ENCODE measurements around the gene PLXND1.

Gene PLXND1

GRCh38 chr3:129626744-129627349 lies 20.4 kb upstream of the PLXND1 start:
- DNase-seq, result peak; percentile 74

DNA sequence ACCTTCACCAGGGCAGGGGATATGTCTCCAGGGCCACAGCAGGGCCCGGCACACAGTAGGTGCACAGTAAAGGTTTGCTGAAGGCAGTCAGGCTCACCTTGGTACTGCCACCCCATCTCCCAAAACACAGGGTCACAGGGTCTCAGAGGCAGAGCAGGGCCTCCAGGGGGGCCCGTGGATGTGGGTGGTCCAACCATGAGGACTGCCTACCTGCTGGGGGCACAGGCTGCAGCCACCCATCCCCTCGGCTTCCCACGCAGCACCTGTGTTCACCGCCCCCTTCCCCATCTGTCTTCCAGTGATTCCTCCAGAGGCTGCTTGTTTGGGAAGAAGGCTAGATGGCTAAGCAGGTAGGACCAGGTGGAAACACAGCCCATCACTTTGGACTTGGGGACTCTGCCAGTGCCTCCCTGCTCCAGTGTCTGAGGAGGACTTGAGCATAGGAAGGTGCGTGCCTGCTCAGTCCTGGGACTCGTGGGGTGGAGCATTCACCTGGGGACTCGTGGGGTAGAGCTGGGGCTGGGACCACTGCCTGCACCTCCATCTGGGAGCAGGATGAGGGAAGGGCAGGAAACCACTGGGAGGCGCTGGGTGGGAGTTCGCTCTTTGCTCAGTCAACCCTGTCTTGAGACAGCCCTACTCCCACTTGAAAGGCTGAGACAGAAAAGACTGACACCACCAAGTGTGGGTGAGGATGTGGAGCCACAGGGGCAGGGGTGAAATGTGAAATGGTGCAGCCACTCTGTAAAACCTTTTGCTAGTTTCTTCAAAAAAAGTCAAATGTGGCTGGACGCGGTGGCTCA lies 18.8 kb upstream of the PLXND1 start:
- no peak for DNase-seq

- DNase-seq, result no peak
These were observed 18.0 kb upstream of the PLXND1 start for GRCh38 chr3:129624347-129625071.

GRCh38 chr3:129623447-129624118 lies 17.1 kb upstream of the PLXND1 start:
- DNase-seq, result no peak

GRCh38 chr3:129622933-129623332 lies 16.5 kb upstream of the PLXND1 start:
- no peak for DNase-seq

DNA sequence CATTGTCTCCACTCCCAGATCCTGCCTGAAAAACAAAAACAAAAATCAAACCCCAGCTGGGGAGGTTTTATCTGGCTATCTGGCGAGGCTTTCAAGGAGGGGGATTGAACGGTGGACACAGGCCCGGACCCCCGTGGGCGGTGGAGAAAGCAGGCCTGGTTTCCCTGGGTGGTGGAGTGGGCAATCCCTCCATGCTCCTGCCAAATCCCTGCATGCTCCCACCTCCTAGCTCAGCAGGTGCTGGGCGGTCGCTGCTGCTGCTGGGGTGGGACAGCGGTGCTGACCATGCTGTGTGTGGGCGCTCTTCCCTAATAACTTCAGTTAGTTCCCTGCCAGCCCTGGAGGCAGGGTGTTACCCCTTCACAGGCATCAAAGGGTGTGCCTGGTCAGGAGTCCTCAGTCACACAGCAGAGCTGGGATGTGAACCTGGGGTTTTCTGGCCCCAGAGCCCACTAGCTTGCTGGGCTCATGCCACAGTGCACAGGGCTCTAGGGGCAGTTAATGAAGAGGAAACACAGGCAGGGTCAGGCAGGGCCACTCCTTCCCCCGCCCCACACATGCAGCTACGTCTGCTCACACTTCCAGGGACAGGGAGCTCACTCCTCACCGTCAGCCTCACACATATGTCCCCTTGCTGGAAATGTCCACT lies 15.9 kb upstream of the PLXND1 start:
- no peak for DNase-seq

DNA sequence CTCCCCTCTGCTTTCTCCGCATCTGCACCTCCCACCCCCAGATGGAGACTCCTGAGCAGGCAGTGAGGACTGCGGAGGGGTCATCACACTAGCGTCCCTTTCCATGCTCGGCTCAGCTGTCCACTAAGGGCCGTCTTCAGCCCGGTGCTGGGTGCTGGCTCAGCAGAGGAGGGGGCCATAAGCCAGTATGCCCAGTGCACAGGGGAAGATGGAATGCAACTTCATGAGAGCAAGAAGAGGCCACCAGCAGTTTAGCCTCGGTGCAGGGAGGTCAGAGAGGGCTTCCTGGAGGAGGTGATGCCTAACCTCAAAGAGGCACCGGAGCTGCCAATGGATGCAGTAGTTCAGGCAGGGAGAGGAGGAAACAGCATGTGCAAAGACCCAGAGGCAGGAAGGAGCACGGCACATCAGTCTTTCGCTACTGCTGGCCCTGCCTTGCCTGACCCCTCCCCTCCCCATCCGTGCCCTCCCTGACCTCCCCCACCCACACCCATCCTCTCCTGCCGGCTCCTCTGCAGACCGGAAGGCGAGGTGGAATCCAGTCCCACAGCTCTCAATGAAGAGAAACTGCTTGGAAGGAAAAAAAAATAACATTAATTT lies 15.2 kb upstream of the PLXND1 start:
- no peak for DNase-seq

DNA sequence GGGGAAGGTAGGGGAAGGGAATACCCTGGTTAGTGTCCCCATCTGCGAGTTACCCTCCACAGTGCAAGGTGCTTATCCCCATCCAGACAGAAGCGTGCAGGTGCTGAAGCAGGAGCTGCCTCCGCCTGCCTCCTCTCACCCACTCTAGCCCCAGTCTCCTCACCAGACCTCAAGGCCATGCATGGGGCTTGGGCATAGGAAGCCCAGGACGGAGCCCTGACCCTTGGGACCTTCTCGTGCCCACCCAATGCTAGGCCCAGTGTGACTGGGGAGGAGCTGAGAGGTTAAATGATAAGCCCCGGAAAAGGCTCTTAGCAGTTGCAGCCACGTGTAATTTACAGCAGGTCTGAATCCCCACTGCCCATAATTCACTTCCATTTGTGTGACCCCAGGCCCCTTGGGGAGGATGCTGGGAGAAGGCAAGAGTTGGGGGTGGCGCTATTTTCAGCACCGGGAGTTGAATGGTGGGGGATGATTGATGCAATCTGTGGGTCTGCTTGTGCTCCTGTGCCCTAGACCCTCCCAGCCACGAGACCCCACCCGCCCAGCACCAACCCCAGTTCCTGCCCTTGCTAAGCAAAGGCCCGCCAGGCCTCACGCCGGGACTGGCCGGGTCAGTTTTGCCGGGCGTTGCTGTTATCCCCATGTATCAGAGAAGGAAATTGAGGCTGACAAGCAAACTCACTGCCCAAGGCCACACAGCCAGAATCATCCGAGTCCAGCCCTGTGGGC lies 14.5 kb upstream of the PLXND1 start:
- DNase-seq, result no peak

DNA sequence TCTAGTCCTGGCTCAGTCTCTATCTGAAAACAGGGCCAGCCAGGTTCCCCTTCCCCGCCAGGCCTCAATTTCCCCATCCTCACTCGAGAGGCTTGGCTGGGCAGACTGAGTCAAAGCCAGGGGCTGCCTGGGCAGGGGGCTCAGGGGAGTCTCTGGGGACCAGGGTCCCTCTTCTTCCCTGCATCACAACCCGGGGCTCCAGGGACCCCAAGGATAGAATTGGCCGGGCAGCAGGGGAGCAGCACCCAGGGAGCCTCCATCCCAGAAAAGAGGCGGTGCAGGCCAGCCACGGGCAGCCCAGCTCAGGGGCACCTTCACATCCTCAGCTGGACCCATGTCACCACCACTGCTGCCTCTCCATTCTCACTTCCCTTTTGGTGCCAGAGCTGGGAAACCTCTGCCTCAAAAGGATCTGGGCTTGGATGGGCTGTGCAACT lies 13.3 kb upstream of the PLXND1 start:
- DNase-seq, result no peak

DNA sequence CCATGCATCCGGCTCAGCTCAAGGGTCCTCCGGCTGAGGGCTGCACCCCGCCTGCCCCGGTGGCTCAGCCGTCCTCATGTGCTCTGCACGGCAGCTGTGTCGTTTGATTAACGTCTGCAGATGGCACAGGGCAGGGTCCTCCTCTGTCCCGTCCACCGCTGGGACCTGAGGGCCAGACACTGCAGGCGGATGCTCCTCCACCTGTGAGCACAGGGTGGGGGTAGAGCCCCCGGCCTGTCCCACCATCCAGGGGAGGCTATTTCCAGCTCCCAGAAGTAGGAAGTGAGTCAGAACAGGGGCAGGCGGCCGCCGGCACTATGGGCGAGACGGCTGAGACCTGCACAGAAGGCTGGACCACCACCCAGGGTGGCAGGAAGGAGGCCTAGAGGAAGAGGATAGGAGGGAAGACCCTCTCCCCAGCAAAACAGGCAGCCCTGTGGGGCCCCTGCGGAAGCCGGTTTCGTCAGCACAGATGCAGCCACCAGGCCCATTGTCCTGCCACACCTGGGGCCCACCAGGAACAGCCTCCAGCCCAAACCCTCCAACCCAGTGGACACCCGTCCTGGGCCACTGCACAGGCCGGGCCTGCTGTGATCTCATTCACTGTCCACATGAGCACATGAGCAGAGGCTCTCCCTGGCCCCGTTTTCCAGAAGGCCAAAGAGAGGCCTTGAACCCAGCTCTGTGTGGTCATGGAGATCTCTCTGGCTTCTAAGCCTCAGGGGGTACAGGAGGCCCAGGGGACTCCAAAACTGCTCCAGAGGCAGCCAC lies 12.6 kb upstream of the PLXND1 start:
- DNase-seq, result no peak

DNA sequence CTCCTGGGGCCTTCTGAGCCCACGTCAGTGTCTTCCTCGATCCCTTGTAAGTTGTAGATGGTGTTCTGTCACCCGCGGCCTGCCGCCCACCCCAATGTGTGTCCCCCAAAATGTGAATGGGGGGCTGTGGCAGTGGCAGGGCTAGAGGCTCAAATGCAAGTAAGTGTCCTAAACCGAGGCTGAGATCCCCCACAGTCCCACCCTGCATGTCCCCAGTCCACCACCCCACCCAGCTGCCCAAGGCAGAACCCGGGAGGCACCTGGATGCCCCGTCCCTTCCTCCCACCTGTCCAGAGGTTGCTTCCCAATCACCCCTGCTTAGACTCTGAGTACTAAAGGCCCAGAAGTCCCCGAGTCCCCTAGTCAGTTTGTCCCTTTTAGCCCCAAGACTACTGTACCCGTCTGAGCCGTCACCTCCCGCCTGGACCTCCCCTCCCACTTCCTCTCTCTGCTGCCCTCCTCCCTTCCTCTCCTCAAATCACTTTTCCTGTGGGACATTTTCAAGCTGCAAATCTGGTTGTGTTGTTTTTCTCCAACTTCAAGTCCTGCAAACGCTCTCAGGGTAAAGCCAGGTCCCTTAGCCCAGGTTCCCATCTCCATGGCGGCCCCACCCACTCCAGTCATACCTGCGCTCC lies 11.8 kb upstream of the PLXND1 start:
- DNase-seq, result no peak

DNA sequence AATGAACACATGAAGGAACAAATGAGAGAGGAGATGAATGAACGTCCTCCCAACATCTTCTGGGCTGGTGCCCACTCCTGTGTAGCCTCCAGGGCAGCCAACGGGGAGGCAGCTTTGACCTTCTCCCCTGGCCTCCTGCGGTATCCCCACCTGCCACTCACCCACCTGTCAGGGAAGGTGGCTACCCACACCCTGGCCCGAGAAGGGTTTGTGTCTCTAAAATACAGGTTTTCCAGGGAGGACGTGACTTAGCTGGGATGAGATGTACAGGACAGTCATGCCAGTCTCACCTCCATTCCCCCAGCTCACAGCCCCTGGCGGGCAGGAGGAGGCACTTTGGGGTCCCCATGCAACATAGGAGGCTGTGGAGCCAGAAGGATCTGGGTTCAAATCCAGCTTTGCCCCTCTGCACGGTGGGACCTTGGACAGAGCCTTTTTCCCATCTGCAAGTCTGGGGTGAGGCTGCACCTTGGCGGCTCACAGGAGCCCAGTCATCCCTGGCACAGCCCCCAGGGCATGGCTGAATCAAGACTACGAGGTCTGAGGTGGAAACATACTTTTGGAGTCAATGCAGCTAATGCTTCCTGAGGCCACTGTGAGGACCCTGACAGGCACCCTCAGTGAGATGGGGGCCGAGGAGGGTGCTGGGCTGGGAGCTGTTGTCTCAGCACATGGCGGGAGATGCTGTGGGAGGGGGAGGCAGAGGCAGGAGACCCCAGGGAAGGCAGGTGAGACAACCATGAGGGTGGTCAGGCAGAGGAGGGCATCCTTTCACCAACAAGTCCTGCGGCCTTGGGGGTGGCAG lies 11.1 kb upstream of the PLXND1 start:
- DNase-seq, result no peak

GRCh38 chr3:129616713-129617112 lies 10.2 kb upstream of the PLXND1 start:
- no peak for DNase-seq

DNA sequence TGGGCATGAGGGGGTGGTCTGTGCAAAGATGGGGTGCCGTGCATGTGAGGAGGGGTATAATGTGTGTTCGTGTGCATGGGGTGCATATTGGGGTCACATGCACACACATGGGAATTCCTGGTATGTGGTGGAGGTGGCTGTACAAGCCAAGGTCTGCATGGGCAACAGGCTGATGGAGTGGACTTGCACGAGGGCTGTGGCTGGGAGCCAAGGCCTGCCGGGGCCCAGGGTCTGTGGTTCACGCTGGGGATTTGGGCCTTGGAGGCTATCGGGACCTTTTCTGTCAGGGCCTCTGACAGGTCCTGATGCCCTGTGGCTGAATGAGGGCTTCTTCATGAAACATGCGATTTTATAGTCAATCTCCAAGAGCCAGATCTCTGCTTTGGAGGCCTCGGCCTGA lies 9.8 kb upstream of the PLXND1 start:
- DNase-seq, result no peak

DNA sequence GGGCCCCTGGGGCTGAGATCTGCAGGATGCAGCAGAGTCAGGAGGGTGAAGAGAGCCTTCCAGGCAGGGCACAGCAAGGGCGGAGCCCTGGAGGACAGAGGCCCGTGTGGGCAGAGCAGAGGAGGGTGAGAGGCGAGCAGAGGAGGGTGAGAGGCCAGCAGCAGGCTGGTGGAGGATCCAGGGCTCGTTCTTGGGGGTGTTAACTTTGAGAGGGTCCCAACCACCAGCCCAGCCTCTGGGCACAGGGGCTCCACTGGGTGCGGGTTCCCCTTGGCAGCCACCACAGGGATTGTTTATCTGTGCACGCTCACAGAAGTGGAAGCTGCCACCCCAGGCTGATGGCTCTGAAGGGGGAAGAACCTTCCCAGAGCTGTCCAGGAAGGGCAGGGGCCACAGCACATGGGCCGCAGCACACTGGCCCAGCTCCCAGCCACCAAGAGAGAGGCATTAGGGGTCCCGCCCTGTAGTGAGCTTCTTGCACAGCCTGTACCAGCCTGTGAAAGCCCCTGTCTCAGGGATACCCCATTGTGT lies 9.3 kb upstream of the PLXND1 start:
- DNase-seq, result no peak

GRCh38 chr3:129614927-129615363 lies 8.5 kb upstream of the PLXND1 start:
- DNase-seq, result no peak

DNA sequence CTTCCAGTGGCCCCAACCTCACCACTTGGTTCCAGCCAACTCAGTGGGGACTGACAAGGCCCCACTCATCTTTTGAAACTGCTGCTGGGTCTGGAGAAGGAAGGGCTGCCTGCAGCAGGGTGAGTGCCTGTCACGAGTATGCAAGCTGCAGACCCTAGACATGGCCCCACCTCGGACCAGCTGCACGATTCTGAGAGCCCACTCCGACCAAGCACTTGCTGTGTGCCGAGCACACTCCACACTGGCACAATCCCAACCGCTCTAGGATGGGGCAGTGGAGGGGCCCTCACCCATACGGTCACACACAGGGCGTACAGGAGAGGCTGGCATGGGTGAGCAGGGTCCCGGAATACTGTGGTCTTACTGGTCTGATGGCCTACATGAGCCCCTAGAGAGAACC lies 8.0 kb upstream of the PLXND1 start:
- no peak for DNase-seq

- DNase-seq, result no peak
These were observed 6.9 kb upstream of the PLXND1 start for GRCh38 chr3:129613367-129613740.

Measured in stimulated activated CD4-positive, alpha-beta T cell treated with anti-CD3 and anti-CD28 coated beads, Interleukin-4, amount 100 ng/mL, for 24 hours (primary cell).